ENCODE data around the gene NPTX2. TPM values are rescaled to one million over a fixed set of nuclear protein-coding genes. Genes with fewer than 3 reads are reported as not detected.

NPTX2 gene
- total and polyA plus RNA-seq, 8 donors: 0.18 to 1.3 (median 0.38) TPM

DNA sequence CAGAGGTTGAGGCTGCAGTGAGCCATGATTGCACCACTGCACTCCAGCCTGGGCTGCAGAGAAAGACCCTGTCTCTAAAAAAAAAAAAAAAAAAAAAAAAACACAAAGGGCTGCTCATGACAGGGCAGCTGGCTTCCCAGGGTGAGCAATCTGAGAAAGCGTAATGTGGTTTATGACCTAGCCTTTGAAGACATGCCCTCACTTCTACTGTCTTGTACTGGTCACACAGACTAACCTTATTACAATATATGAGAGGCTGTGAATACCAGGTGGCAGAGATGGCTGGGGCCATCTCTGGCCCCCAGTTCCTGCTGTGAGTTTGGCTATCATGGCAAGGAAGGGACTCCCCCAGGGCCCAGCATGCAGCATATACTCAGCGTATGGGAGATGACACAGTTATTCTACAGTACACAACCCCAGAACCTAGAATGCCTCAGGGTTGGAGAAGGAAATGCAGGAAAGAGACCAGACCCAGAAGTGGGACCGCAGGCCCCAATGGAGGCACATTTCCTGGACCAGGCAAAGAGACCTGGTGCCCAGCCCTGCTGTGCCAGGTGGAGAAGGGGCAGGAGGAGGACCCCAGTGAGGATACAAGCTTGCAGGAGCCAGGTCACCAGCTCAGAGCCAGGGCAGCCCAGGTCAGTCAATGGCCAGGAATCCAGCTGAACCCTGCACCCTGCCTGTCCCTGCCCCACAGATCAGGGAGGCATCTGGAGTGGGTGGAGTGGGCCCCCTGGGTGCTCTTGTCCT is 26.3 kb downstream of the NPTX2 start:
- Histone ChIP-seq H3K27ac (no peak overlapping the region), H3K27me3 (peaks cover 0 to 10% of the 10 kb centered on the region in 2 donors), H3K9me3 (peaks cover 0 to 13% of the 10 kb centered on the region in 2 donors), H3K4me3 (no peak overlapping the region), H3K36me3 (no peaks in the 10 kb centered on the region), H3K4me1 (no peaks in the 10 kb centered on the region)
- intact Hi-C loops (cut with DNase I): no loop called here
- no peak for DNase-seq
- ATAC-seq: no peak
- TF ChIP-seq, protein P1, sequence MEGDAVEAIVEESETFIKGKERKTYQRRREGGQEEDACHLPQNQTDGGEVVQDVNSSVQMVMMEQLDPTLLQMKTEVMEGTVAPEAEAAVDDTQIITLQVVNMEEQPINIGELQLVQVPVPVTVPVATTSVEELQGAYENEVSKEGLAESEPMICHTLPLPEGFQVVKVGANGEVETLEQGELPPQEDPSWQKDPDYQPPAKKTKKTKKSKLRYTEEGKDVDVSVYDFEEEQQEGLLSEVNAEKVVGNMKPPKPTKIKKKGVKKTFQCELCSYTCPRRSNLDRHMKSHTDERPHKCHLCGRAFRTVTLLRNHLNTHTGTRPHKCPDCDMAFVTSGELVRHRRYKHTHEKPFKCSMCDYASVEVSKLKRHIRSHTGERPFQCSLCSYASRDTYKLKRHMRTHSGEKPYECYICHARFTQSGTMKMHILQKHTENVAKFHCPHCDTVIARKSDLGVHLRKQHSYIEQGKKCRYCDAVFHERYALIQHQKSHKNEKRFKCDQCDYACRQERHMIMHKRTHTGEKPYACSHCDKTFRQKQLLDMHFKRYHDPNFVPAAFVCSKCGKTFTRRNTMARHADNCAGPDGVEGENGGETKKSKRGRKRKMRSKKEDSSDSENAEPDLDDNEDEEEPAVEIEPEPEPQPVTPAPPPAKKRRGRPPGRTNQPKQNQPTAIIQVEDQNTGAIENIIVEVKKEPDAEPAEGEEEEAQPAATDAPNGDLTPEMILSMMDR (IDR thresholded peaks at IDR 0.05): no peak

DNA sequence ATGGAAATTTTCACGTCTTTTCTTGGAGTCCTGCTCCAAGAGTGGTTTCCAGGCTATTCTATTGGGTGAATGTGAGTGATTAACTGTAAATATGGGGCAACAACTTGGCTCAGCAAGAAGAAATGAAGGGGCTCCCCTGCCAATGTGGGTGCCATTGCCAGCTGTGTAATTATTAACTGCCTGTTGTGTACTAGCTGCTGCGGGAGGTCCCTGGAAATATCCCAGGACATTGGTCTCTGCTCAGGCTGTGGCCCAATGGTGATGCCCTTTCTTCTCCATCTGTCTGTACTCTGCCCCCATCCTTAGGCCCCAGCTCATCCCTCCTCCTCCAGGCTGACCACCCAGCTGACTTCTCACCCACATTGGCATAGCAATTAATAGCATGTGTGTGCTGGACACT is 29.4 kb downstream of the NPTX2 start:
- DNase-seq (no peak), ATAC-seq (no peak)
- H3K27ac ChIP-seq: no peak overlapping the region
- no peak overlapping the region for H3K4me3 ChIP-seq
- H3K36me3 ChIP-seq: no peaks in the 10 kb centered on the region
- H3K4me1 ChIP-seq: no peaks in the 10 kb centered on the region
- peaks cover 0 to 10% of the 10 kb centered on the region in 2 donors for H3K27me3 ChIP-seq
- TF ChIP-seq, protein P1 (IDR thresholded peaks at IDR 0.05): no peak
- intact Hi-C loops (cut with DNase I): no loop called here
- peaks cover 0 to 4% of the 10 kb centered on the region in 2 donors for H3K9me3 ChIP-seq

DNA sequence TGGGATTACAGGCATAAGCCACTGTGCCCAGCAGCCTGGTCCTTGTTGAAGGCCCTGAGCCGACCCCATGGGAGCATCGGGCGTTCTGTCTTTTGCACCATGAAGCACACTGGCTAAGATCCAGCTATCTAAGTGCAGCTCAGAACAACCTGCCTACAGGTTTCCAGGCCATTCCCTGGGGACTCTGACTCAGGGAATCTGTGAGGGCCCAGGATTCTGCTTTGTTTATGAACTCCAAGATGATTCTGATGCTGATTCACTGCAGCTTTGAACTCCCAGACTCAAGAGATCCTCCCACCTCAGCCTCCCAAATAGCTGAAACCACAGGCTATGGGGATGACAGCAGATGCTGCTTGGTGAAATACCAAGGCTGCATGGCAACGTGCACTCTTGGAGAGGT is 30.2 kb downstream of the NPTX2 start:
- Histone ChIP-seq H3K4me3 (no peak overlapping the region), H3K9me3 (peaks cover 0 to 4% of the 10 kb centered on the region in 2 donors), H3K27me3 (peaks cover 0 to 4% of the 10 kb centered on the region in 2 donors), H3K27ac (no peak overlapping the region), H3K4me1 (no peaks in the 10 kb centered on the region), H3K36me3 (no peaks in the 10 kb centered on the region)
- TF ChIP-seq, protein P1 (IDR thresholded peaks at IDR 0.05): no peak
- ATAC-seq: no peak
- intact Hi-C loops (cut with DNase I): no loop called here
- no peak for DNase-seq

DNA sequence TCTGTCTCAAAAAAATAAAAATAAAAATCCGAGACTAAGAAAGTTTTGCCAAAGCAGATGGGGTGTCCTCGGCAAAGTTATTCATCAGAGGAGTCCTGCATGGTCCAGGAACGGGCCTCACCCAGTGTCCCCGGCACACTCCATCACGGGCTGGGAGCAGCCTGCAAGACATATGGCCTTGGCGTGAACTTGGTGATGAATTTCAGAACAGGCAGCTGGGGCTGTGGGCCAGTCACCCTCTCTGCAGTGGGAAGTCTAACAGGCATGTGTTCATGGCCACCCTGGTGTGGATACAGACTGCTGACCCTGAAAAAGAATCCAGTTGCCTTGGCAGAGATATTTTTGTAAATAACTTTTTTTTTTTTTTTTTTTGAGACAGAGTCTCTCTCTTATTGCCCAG is 34.7 kb downstream of the NPTX2 start:
- no peaks in the 10 kb centered on the region for H3K4me1 ChIP-seq
- no peak overlapping the region for H3K4me3 ChIP-seq
- no peak for DNase-seq
- H3K27ac ChIP-seq: no peak overlapping the region
- TF ChIP-seq, protein P1 (IDR thresholded peaks at IDR 0.05): no peak
- H3K36me3 ChIP-seq: no peaks in the 10 kb centered on the region
- intact Hi-C loops (cut with DNase I): no loop called here
- H3K9me3 ChIP-seq: peaks cover 0 to 10% of the 10 kb centered on the region in 2 donors
- H3K27me3 ChIP-seq: no peaks in the 10 kb centered on the region
- no peak for ATAC-seq

DNA sequence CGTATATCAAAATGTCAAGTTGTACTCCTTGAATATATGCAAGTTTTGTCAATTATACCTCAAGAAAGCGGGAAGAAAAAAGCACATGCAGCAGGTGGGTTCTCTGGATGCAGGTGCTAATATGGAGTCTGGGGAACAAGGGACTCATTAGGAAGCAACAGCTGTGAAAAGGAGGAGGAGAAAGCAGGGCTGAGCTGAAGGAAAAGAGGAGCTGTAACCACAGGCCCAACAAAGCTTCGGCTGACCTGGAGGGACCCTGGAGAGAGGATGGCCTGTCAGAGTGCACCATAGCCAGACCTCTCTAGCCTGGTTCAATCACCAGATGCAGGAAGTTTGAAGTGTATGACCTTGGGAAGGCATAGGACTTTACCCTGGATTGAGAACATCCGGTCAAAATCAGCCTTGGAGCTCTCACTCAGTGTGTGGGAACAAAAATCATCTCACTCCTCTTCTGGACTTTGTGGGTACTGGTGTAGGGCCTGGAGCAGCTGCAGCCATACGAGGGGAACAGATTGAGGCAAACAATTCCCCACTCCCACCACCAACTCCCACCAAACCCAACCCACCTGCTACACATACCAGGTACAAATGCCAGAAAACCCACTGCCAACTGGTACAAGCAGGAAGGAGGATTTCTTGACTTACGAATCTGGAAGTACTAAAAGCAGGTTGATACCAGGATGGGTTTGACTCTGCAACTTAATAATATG is 36.7 kb downstream of the NPTX2 start:
- ATAC-seq (no peak), DNase-seq (no peak)
- Histone ChIP-seq H3K4me1 (no peaks in the 10 kb centered on the region), H3K27me3 (no peaks in the 10 kb centered on the region), H3K36me3 (no peaks in the 10 kb centered on the region), H3K9me3 (peaks cover 0 to 8% of the 10 kb centered on the region in 2 donors), H3K27ac (no peak overlapping the region), H3K4me3 (no peak overlapping the region)
- TF ChIP-seq, protein P1 (IDR thresholded peaks at IDR 0.05): no peak
- intact Hi-C loops (cut with DNase I): no loop called here
